ENCODE measurements around the gene WDR77. TPM values are rescaled to one million over a fixed set of nuclear protein-coding genes. Genes with fewer than 3 reads are reported as not detected.

Gene WDR77
- total and polyA plus RNA-seq, 2 of the 4 experiments (the other 2 are of a cell fraction), result 80.8 to 87.0 TPM

DNA sequence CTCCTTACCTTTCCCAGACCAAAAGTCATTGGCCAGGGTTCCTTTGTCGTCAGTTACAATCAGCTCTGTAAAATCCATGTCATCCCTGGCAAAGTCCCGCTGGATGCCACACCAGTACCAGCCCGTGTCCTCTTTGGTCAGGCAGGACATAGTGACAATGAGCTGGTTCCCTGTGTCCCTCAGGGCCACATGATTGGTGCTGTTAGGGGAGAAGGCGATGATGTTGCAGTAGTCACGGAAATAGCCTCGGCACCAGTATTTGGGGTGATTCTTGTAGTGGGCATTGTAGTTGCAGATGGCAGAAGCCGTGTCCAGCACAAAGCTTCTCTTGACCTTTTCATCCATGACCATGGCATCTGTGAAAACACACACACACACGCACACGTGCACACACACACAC lies 39.6 kb upstream of the WDR77 start:
- WGBS, 2 experiments (ENCODE audit: extremely low coverage in 2 of 2, insufficient read length in 1 of 2), result 100% methylated on average over 1 of the region's 9 CpGs; no CpG with 5 or more reads in 1 of the 2 experiments

More for the DNA sequence above, 39.6 kb upstream of the WDR77 start:
- Histone ChIP-seq H3K9me3 (ENCODE audit: control insufficient read depth, insufficient read depth, low read length) (no peaks in the 10 kb centered on the region), H2BK15ac (ENCODE audit: low read depth, low read length) (no peak overlapping the region), H3K27me3 (ENCODE audit: control insufficient read depth, insufficient read depth, low read length) (peaks cover 10% of the 10 kb centered on the region), H3K18ac (ENCODE audit: low read depth, low read length) (no peak overlapping the region), H3K36me3 (ENCODE audit: control insufficient read depth, insufficient read depth, low read length) (no peaks in the 10 kb centered on the region), H4K91ac (ENCODE audit: insufficient read depth, low read depth, low read length) (no peak overlapping the region), H2AK5ac (ENCODE audit: low read depth, low read length) (no peak overlapping the region), H3K56ac (ENCODE audit: extremely low read depth, insufficient read depth, low read length) (no peak overlapping the region), H3K4me3 (ENCODE audit: insufficient read depth, low read depth, low read length) (no peak overlapping the region), H2BK20ac (ENCODE audit: low read depth, low read length) (no peak overlapping the region), H2BK120ac (ENCODE audit: low read depth, low read length) (no peak overlapping the region), H3K23ac (ENCODE audit: low read depth, low read length) (no peak overlapping the region), H2AFZ (replicated peaks; ENCODE audit: low read length, poor library complexity) (no peak overlapping the region), H3K9me1 (ENCODE audit: insufficient read depth, low read length) (no peaks in the 10 kb centered on the region), H4K5ac (ENCODE audit: low read depth, low read length) (no peak overlapping the region), H3K14ac (replicated peaks; ENCODE audit: low read depth, low read length) (no peak overlapping the region), H3K4me1 (ENCODE audit: control insufficient read depth, insufficient read depth, low read length) (no peaks in the 10 kb centered on the region), H4K8ac (ENCODE audit: low read depth in 2 of 2, low read length in 2 of 2) (no peak overlapping the region), H2AK9ac (replicated peaks; ENCODE audit: low read depth, low read length, poor library complexity) (no peak overlapping the region), H3K27ac (ENCODE audit: insufficient read depth, low read length) (no peak overlapping the region), H3K4ac (ENCODE audit: low read depth, low read length) (no peak overlapping the region), H3K79me1 (ENCODE audit: low read depth in 1 of 2, low read length in 2 of 2) (no peaks in the 10 kb centered on the region), H4K20me1 (ENCODE audit: insufficient read depth, low read length) (no peaks in the 10 kb centered on the region), H2BK5ac (ENCODE audit: low read depth, low read length, poor library complexity, severe bottlenecking) (no peak overlapping the region), H3K9ac (ENCODE audit: low read depth, low read length) (no peak overlapping the region), H3K4me2 (ENCODE audit: low read depth, low read length) (no peak overlapping the region)
- DNase-seq (no peak), ATAC-seq (ENCODE audit: low read depth) (no peak)
- dilution Hi-C loops (cut with HindIII; ENCODE audit: low sequenced_read_pairs, unreplicated experiment) (no loop called here), intact Hi-C loops (cut with micrococcal nuclease) (no loop called here), in situ Hi-C loops (cut with MboI; ENCODE audit: low sequenced_read_pairs) (loop anchor here (25.0 kb wide), 1 partner anchor 874 kb away; no protein-coding TSS in a partner anchor)
- TF ChIP-seq MAFK (IDR thresholded peaks at IDR 0.05; ENCODE audit: low read depth, low read length) (no peak), RAD21 (IDR thresholded peaks at IDR 0.05; ENCODE audit: low read length) (no peak), BHLHE40 (IDR thresholded peaks at IDR 0.05; ENCODE audit: low read depth, low read length) (no peak), MAZ (IDR thresholded peaks at IDR 0.05; ENCODE audit: borderline replicate concordance, low read depth, low read length) (no peak), NFE2L2 (IDR thresholded peaks at IDR 0.05; ENCODE audit: low read depth, low read length) (no peak), SMC3 (IDR thresholded peaks at IDR 0.05; ENCODE audit: low read depth, low read length) (no peak), FOS (IDR thresholded peaks at IDR 0.05; ENCODE audit: low read depth, low read length) (no peak), CHD1 (IDR thresholded peaks at IDR 0.05; ENCODE audit: low read depth, low read length) (no peak), POLR2A (IDR thresholded peaks at IDR 0.05; ENCODE audit: low read depth, low read length) (no peak), CEBPB (IDR thresholded peaks at IDR 0.05; ENCODE audit: low read depth, low read length) (no peak), MXI1 (IDR thresholded peaks at IDR 0.05; ENCODE audit: borderline replicate concordance, low read depth, low read length) (no peak), RFX5 (IDR thresholded peaks at IDR 0.05; ENCODE audit: low read depth, low read length) (no peak), RCOR1 (IDR thresholded peaks at IDR 0.05; ENCODE audit: insufficient replicate concordance, low read length) (no peak)
- TF ChIP-seq, protein P1, sequence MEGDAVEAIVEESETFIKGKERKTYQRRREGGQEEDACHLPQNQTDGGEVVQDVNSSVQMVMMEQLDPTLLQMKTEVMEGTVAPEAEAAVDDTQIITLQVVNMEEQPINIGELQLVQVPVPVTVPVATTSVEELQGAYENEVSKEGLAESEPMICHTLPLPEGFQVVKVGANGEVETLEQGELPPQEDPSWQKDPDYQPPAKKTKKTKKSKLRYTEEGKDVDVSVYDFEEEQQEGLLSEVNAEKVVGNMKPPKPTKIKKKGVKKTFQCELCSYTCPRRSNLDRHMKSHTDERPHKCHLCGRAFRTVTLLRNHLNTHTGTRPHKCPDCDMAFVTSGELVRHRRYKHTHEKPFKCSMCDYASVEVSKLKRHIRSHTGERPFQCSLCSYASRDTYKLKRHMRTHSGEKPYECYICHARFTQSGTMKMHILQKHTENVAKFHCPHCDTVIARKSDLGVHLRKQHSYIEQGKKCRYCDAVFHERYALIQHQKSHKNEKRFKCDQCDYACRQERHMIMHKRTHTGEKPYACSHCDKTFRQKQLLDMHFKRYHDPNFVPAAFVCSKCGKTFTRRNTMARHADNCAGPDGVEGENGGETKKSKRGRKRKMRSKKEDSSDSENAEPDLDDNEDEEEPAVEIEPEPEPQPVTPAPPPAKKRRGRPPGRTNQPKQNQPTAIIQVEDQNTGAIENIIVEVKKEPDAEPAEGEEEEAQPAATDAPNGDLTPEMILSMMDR (conservative IDR thresholded peaks at IDR 0.05; ENCODE audit: low read depth, low read length), result no peak
- TF ChIP-seq, protein P2, sequence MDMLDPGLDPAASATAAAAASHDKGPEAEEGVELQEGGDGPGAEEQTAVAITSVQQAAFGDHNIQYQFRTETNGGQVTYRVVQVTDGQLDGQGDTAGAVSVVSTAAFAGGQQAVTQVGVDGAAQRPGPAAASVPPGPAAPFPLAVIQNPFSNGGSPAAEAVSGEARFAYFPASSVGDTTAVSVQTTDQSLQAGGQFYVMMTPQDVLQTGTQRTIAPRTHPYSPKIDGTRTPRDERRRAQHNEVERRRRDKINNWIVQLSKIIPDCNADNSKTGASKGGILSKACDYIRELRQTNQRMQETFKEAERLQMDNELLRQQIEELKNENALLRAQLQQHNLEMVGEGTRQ (IDR thresholded peaks at IDR 0.05; ENCODE audit: low read depth, low read length), result no peak
- TF ChIP-seq, protein P3, sequence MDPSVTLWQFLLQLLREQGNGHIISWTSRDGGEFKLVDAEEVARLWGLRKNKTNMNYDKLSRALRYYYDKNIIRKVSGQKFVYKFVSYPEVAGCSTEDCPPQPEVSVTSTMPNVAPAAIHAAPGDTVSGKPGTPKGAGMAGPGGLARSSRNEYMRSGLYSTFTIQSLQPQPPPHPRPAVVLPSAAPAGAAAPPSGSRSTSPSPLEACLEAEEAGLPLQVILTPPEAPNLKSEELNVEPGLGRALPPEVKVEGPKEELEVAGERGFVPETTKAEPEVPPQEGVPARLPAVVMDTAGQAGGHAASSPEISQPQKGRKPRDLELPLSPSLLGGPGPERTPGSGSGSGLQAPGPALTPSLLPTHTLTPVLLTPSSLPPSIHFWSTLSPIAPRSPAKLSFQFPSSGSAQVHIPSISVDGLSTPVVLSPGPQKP (IDR thresholded peaks at IDR 0.05; ENCODE audit: borderline replicate concordance, low read depth, low read length), result no peak
- ChIA-PET CTCF (no interaction called here), POLR2A (ENCODE audit: unreplicated experiment) (no interaction called here)
- BruUV-seq (replicated peaks), result no TSS peak

All from IMR-90 (cell line).